ENCODE results near the gene FGF10.

The FGF10 gene

DNA sequence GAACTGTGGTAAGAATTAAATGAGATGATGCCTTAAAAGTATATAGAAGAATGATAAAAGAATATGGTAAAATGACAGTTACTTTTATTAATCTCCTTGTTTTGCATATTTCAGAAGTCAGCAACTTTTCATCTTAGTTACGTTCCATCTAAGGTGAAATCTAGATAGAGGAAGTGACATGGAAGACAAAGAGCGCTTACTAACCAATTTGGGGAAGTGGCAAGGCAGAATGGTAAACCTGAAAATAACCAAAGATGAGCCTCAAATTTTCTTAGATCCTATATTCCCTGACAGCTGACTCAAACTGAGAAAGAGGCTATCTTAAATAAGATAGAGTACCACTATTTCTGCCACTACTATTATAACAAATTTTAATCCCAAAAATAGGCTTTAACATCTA lies 52.5 kb downstream of the FGF10 start:
- in situ Hi-C loops (cut with MboI; ENCODE audit: low pct_unique_long_range_greater_than_20kb, low sequenced_read_pairs, unreplicated experiment) = no loop called here
- TF ChIP-seq, protein P1, sequence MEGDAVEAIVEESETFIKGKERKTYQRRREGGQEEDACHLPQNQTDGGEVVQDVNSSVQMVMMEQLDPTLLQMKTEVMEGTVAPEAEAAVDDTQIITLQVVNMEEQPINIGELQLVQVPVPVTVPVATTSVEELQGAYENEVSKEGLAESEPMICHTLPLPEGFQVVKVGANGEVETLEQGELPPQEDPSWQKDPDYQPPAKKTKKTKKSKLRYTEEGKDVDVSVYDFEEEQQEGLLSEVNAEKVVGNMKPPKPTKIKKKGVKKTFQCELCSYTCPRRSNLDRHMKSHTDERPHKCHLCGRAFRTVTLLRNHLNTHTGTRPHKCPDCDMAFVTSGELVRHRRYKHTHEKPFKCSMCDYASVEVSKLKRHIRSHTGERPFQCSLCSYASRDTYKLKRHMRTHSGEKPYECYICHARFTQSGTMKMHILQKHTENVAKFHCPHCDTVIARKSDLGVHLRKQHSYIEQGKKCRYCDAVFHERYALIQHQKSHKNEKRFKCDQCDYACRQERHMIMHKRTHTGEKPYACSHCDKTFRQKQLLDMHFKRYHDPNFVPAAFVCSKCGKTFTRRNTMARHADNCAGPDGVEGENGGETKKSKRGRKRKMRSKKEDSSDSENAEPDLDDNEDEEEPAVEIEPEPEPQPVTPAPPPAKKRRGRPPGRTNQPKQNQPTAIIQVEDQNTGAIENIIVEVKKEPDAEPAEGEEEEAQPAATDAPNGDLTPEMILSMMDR (IDR thresholded peaks at IDR 0.05; ENCODE audit: extremely low read depth, insufficient read depth, missing control alignments) = no peak
- DNase-seq (ENCODE audit: low spot score) = no peak

DNA sequence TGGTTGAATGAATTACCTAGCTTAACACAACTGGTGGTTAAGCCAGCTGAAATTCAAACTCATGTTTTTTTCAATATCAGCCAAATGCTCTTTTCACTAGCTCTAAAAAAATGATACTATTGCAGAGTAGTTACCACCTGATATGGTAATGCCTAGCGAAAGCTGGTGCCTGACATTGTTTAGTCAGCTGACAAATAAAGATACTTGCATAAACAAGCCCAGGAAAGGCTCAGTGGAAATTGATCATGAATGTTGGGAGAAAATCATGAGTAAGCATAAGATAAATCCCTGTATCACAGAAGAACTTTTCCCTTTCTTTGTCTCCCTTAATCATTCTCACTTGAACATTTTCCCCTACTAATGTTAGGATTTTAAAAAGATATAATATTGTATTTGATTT lies 54.6 kb downstream of the FGF10 start:
- no peak for DNase-seq (ENCODE audit: low spot score)
- in situ Hi-C loops (cut with MboI; ENCODE audit: low pct_unique_long_range_greater_than_20kb, low sequenced_read_pairs, unreplicated experiment) = no loop called here
- TF ChIP-seq, protein P1 (IDR thresholded peaks at IDR 0.05; ENCODE audit: extremely low read depth, insufficient read depth, missing control alignments) = no peak

DNA sequence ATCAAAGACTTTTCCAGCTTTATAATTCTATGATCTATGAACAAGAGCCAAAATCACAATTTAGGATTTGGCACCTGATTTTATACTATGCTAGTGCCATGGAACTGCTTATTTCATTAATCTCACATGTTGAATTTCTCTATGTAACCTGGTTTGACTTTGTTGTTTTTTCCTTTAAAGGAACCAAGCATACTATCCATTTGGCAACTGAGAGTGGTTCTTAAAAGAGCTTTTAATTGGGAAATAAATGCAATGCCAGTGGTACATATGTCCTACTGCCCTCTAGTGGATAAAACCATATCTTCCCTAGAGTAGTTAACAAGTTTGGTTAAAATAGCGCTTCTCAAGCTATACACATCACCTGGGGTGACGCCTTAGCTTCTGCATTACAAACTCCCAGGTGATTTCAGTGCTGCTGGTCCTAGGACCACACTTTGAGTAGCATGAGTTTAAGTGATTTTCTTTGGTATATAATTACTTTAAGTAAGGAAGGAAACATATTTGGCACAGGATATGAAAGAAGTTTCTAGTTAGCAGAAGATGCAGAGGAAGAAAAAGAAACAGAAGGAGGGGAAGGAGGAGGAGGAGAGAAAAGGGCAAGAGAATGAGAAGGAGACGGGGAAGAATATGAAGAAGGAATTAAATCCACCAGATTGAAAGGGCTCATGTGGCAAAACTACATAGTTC lies 56.8 kb downstream of the FGF10 start:
- in situ Hi-C loops (cut with MboI; ENCODE audit: low pct_unique_long_range_greater_than_20kb, low sequenced_read_pairs, unreplicated experiment) = no loop called here
- DNase-seq (ENCODE audit: low spot score) = peak; percentile 9

DNA sequence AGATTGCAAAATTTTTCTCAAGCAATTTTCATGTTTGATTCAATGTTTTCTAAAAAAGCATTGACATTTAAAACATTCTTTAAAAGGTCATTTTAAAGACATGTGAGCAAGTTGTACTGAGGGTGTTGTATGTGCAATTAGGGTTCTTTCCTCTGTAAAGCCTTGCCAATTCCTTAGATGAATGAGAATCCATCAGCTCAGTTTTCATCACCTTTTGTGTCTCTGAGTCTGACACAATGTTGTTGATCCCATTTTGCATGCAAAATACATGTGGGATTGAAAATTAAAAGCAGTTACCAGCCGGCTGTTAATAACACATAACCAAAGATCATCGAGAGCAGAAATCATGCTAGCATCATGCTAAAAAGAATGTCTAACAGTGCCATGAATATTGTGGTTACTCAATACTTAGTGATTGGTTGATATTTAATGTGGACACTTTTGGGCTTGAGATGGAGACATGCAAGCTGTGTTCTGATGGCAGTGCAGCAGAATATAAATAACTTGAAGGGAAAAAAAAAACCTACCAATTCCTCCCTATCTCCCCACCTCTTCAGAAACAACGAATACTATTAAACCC lies 57.7 kb downstream of the FGF10 start:
- TF ChIP-seq, protein P1 (IDR thresholded peaks at IDR 0.05; ENCODE audit: extremely low read depth, insufficient read depth, missing control alignments) = no peak
- in situ Hi-C loops (cut with MboI; ENCODE audit: low pct_unique_long_range_greater_than_20kb, low sequenced_read_pairs, unreplicated experiment) = no loop called here
- no peak for DNase-seq (ENCODE audit: low spot score)

More for the DNA sequence above, 56.8 kb downstream of the FGF10 start:
- TF ChIP-seq, protein P1 (IDR thresholded peaks at IDR 0.05; ENCODE audit: extremely low read depth, insufficient read depth, missing control alignments) = peak; percentile 57

DNA sequence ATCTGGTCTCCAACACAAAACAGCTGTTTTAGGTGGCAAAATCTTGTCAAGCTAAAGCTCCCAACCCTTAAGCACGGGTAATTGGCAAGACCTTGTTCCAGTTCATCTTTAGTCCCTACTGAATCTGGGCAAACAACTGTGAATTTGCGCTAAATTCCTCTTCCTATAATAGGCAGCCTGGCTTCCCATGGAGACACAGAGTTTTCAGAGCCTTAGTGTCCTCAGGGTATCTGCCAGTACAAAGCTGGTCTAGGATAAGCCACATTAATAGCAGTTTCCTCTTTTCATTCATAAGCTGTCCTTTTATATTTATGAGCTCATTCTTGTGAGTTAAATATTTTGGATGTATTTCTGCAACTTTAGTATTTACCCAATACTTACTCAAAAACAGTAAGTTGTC lies 59.5 kb downstream of the FGF10 start:
- DNase-seq (ENCODE audit: low spot score) = no peak
- TF ChIP-seq, protein P1 (IDR thresholded peaks at IDR 0.05; ENCODE audit: extremely low read depth, insufficient read depth, missing control alignments) = no peak
- in situ Hi-C loops (cut with MboI; ENCODE audit: low pct_unique_long_range_greater_than_20kb, low sequenced_read_pairs, unreplicated experiment) = no loop called here

DNA sequence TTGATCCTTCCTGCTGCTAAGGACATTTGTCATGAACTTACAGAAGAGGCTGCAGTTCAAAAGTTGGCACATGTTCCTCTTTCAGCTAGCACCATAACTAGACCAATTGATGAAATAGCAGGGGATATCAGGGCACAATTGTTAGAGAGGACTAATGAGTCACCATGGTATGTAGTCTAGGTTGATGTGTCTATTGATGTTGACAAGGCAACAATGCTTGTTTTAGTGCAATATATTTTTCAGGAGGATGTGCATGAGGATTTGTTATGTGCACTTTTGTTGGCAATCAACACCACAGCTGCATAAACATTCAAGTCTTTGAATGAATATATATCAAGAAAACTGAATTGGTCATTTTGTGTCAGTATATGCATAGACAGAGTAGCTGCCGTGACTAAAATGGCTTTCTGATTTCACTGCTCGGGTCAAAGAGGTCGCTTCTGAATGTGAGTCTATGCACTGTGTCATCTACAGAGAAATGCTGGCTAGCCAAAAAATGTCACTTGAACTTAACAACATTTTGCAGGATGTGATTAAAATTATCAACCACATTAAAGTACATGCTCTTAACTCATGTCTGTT lies 68.0 kb downstream of the FGF10 start:
- no peak for DNase-seq (ENCODE audit: low spot score)
- TF ChIP-seq, protein P1 (IDR thresholded peaks at IDR 0.05; ENCODE audit: extremely low read depth, insufficient read depth, missing control alignments) = no peak
- in situ Hi-C loops (cut with MboI; ENCODE audit: low pct_unique_long_range_greater_than_20kb, low sequenced_read_pairs, unreplicated experiment) = no loop called here
